Fibroblast of villous mesenchyme (primary cell): ENCODE measurements around the gene MAN1C1. TPM values are rescaled to one million over a fixed set of nuclear protein-coding genes. Genes with fewer than 3 reads are reported as not detected.

Experiments used
- DNase-seq: peaks from one replicate; pipeline ENCODE4 v3.0.0-alpha.2; 2010; ENCODE audit warnings: low read depth
- H3K4me3 ChIP-seq: 2 replicates; pipeline ENCODE4 v1.5.1; 2011; ENCODE audit warnings: low read depth, mild to moderate bottlenecking, low read length
- total RNA-seq: library from RNA; depleted of rRNA; stranded (reverse); fragments of >200 nt; gene quantifications from 2 replicates; pipeline ENCODE4 v1.2.3, GENCODE V29; 2012
- TF ChIP-seq, protein P1 (sequence below): IDR thresholded peaks from 2 replicates; pipeline ENCODE4 v1.5.1; 2012; ENCODE audit warnings: low read depth, mild to moderate bottlenecking, low read length; ENCODE audit not compliant: insufficient read depth

Gene MAN1C1
- total RNA-seq, 1 donor: 5.2 TPM

DNA sequence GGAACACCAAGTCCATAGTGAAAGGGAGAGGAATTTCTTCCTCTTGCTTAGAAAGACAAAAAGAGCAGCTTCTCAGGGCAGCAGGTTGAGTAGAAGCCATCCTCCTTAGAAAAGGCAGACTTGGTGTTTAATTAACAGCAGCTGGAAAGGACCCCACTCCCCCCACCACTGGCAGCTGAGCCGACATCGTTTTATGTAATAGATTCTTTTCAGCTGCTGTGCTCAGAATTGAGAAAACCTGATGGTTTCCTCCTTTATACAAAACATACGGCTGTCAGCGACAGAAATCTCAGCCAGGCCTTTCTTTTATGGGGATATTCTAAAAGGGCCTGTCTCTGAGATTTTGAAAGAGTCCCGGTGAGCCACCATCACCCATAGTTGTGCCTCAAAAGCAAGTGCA is 49.9 kb downstream of the MAN1C1 start:
- DNase-seq: no peak

DNA sequence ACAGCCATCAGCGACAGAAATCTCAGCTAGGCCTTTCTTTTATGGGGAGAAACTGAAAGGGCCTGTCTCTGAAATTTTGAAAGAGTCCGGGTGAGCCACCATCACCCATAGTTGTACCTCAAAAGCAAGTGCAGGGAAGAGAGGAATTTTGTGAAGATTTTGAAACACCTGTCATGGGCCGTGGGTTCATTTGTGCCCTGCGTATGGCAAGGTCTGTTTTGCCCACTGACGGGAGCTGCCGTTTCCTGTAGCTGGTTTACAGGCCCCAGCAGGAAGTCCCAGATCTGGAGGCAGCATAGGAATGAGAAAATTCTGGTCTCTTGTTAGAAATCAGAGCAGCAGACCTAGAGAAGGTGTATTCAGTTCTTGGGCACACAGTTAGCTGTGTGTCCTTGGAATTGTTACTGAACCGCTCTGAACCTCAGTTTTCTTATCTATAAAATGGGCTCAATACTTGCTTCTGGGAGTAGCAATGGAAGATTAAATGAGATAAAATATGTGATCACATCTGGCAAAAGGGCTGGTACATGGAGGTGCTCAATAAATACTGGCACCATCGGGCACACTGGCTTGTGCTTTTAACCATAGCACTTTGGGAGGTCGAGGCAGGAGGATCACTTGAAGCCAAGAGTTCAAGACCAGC is 52.5 kb downstream of the MAN1C1 start:
- H3K4me3 ChIP-seq: no peak overlapping the region
- TF ChIP-seq, protein P1, sequence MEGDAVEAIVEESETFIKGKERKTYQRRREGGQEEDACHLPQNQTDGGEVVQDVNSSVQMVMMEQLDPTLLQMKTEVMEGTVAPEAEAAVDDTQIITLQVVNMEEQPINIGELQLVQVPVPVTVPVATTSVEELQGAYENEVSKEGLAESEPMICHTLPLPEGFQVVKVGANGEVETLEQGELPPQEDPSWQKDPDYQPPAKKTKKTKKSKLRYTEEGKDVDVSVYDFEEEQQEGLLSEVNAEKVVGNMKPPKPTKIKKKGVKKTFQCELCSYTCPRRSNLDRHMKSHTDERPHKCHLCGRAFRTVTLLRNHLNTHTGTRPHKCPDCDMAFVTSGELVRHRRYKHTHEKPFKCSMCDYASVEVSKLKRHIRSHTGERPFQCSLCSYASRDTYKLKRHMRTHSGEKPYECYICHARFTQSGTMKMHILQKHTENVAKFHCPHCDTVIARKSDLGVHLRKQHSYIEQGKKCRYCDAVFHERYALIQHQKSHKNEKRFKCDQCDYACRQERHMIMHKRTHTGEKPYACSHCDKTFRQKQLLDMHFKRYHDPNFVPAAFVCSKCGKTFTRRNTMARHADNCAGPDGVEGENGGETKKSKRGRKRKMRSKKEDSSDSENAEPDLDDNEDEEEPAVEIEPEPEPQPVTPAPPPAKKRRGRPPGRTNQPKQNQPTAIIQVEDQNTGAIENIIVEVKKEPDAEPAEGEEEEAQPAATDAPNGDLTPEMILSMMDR: no peak
- DNase-seq: no peak

More for the DNA sequence above, 49.9 kb downstream of the MAN1C1 start:
- no peak overlapping the region for H3K4me3 ChIP-seq
- TF ChIP-seq, protein P1: no peak

DNA sequence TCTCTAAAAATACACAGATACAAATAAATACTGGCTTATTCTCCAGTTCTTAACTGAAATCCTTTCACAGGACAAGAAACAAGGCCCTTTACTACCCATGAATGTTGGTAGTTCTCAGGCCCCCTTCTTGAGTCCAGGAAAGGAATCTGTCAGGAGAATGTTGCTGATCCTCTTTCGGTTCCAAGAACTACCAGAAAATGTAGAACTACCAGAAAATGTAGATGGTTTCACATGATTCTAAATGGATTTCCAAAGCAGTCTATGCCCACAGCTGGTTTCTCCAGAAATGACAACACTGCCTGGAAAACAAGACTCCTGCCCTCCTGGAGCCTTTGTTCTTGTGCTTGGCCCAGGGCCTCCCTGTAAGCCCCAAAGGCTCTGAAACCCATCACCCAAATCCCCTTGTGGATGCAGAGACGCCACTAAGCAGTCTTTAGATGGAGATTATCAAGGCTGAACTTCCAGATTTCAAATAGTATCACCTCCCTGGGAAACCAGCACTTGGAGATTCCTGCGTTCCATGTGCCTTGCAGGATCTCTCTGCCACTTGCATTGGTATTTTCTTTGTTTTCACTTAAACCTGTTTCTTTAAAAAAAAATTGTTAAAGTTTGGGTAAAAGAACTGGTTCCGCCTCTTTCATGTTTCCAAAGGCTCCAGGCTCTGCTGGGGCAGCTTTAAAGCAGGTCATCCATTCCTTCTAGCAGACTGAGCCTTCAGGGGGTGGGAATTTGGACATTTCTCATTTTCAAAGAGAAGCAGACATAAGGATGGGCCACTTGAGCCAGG is 53.4 kb downstream of the MAN1C1 start:
- no peak overlapping the region for H3K4me3 ChIP-seq
- TF ChIP-seq, protein P1: no peak
- DNase-seq: no peak

DNA sequence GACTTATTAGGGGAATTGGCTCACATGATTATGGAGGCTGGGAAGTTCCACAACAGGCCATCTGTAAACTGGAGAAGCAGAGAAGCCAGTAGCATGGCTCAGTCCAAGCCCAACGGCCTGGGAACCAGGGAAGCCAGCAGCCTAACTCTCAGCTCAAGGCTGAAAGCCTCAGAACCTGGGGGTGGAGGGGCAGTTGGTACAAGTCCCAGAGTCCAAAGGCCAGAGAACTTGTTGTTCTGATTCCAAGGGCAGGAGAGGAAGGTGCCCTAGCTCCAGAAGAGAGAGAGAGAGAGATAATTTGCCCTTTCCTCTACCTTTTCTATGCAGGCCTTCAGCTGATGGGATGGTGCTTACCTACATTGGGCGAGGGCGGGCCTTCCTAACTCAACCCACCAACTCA is 55.3 kb downstream of the MAN1C1 start:
- DNase-seq: no peak
- H3K4me3 ChIP-seq: no peak overlapping the region
- TF ChIP-seq, protein P1: no peak

DNA sequence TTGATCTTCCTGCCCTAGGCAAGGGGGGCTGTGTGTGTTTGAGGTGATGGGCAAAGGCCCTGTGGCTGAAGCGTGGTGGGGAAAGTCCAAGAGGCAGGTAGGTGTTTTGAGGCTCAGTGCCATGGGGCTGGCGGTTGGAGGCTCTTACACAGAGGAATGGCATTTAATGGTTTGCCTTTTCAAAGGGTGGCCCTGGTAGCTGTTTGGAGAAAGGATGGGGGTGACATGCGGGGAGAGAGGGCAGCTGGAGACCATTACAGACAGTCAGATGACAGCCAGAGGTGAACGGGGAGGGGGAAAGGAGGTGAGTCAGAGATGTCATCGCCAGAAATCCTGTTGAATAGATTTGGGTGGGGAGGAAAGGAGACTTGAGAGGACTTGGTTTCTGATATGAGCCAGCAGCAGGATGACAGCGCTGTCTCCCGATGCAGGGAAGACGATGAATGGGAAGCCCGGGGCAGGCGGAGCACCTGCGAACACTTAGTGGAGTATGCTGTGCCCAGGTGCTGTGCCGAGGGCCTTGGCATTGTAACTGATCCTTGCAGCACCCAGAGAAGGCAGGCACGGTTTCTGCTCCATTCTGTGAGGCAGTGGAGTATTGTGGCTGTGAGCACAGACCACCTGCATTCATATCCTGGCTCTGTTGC is 56.3 kb downstream of the MAN1C1 start:
- no peak overlapping the region for H3K4me3 ChIP-seq
- TF ChIP-seq, protein P1: no peak
- no peak for DNase-seq

DNA sequence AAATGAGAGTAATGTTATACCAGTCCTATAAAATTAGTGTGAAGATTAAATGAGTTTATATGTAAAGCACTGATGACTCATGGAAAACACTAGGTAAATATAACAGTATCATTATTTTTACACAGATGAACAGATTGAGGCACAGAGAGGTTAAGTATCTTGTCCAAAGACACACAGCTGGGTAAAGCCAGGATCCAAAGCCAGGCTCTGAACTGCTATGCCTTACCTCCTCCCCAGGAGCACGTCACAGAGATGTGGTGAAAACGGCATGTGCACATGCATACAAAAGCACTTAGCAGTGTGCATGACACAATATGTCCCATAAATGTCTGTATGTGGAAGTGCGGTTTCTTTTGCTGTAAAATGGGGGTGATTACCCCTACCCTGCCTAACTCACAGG is 56.9 kb downstream of the MAN1C1 start:
- TF ChIP-seq, protein P1: no peak
- H3K4me3 ChIP-seq: no peak overlapping the region
- DNase-seq: no peak
